Endothelial cell (in vitro differentiated cells): ENCODE results near the gene EPS8L3. TPM values are rescaled to one million over a fixed set of nuclear protein-coding genes. Genes with fewer than 3 reads are reported as not detected.

Experiments used
- DNase-seq: peaks from one replicate; pipeline ENCODE4 v3.0.0; 2021; ENCODE audit warnings: low spot score
- H3K27ac Mint-ChIP-seq: one replicate; pipeline ENCODE4 v1.8.0; 2021; ENCODE audit warnings: mixed read lengths, inconsistent platforms; ENCODE audit not compliant: unreplicated experiment
- H3K27me3 Mint-ChIP-seq: one replicate; pipeline ENCODE4 v1.8.0; 2021; ENCODE audit warnings: mild to moderate bottlenecking, moderate library complexity, mixed read lengths, inconsistent platforms; ENCODE audit not compliant: unreplicated experiment
- H3K36me3 Mint-ChIP-seq: one replicate; pipeline ENCODE4 v1.8.0; 2021; ENCODE audit warnings: mild to moderate bottlenecking, low read depth, mixed read lengths, inconsistent platforms; ENCODE audit not compliant: unreplicated experiment
- H3K4me1 Mint-ChIP-seq: one replicate; pipeline ENCODE4 v1.8.0; 2021; ENCODE audit warnings: mild to moderate bottlenecking, mixed read lengths, inconsistent platforms; ENCODE audit not compliant: unreplicated experiment
- H3K4me3 Mint-ChIP-seq: one replicate; pipeline ENCODE4 v1.8.0; 2021; ENCODE audit warnings: mild to moderate bottlenecking, mixed read lengths, inconsistent platforms; ENCODE audit not compliant: unreplicated experiment
- H3K9me3 Mint-ChIP-seq: one replicate; pipeline ENCODE4 v1.8.0; 2021; ENCODE audit warnings: mixed read lengths, inconsistent platforms; ENCODE audit not compliant: unreplicated experiment
- CTCF ChIP-seq: fragments of 200-600 bp; sonication (generic); IDR thresholded peaks from one replicate; pipeline ENCODE4 v1.5.0; 2021; ENCODE audit warnings: antibody characterized with exemption; ENCODE audit not compliant: unreplicated experiment
- total RNA-seq: library from RNA; stranded (reverse); fragmentation: NEBNext Ultra II Directional; extraction: Animal tissue kit (Norgen Biotek cat#: 25700); gene quantifications from one replicate; pipeline ENCODE4 v1.2.1, GENCODE V29; 2021; ENCODE audit not compliant: unreplicated experiment

EPS8L3 gene
- total RNA-seq, 1 donor from 2014 or later = not detected

DNA sequence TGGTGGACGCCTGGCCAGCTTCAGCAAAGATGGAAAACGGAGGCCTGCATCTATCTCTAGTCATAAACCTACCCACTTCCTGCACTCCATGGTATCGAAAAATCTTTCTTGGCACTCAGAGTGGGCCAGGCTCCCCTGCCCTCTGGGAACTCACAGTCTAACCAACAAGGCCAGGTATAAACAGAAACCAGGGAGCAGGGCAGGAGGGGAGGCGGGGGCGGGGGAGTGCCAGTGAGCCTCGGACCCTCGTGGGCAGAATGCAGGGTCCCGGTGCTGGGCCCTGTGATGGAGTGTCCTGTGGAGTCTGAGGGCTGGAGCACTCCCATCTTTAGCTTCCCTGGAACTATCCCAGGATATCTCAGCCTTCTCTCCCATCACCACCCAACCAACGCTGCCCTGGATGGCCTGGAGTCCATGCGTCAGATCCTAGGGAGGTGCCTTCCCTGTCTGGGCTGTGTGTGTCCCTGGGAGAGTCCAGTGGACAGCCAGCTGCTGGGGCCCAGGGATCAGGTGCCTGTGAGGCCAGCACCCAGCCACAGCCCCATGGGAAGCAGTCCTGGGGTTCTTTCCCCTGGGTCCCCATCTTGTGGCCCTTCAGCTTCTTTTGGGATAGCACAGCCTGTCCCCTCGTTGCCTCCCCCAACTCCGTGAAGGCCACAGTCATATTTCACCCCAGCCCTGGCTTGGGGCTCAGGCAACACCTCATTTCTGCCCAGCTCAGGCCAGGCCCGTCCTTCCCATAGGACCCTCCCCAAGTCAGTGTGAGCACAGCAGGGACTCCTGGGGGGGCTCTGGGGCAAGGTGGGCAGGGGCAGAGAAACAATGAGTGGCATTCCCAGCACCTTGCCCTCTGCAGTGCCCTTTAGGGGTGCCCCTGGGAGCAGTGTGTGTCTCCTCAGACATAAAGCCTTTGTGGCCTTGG is 1.1 kb upstream of the EPS8L3 start:
- Mint-ChIP-seq H3K4me3 (no peak overlapping the region), H3K36me3 (peaks cover 9% of the 10 kb centered on the region), H3K4me1 (peaks cover 20% of the 10 kb centered on the region), H3K9me3 (no peaks in the 10 kb centered on the region), H3K27ac (no peak overlapping the region), H3K27me3 (peaks cover 11% of the 10 kb centered on the region)
- no peak for DNase-seq
- TF ChIP-seq CTCF = no peak

DNA sequence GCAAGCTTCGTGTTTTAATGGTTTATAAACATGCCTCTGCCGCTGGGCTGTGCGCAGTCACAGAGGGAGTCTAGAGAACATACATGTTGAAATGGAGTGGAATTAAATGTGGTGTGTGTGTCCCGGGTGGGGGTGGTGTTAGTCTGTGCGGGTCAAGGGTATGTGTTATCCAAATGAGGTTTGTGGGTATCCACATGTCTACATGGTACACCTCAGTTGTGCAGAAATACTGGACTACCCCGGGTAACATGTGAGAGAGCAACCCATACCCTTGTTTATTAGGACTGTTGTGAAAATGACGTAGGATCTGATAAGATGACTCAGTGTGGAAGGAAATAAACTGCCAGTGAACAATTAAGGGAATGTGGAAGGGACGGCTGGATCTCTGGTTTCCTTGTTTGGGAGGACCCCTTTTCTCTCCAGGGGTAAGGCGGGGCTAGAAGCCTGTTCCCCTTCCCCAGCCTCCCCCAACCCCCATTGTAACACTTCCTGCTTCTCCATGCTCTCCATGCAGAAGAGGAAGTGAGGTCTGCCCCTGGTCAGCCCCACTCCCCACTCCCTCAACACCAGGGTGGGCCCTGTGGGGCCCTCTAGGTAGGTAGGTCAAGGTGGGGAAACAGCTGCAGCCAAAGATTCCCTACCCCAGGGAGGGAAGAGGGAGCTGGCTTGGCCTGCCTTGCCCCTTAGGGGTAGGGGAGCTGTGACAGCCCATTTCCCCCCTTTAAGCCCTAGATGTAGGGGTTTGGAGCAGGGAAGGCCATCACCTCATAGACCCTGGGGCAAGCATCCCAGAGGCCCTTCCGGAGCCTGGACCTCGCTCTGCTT is 690 bp downstream of the EPS8L3 start:
- DNase-seq = no peak
- peaks cover 12% of the 10 kb centered on the region for H3K27me3 Mint-ChIP-seq
- no peaks in the 10 kb centered on the region for H3K9me3 Mint-ChIP-seq
- H3K36me3 Mint-ChIP-seq = peaks cover 9% of the 10 kb centered on the region
- H3K4me3 Mint-ChIP-seq = peak overlapping the region; percentile 31
- TF ChIP-seq CTCF = no peak
- H3K27ac Mint-ChIP-seq = peak overlapping the region; percentile 88
- H3K4me1 Mint-ChIP-seq = peaks cover 20% of the 10 kb centered on the region

- H3K9me3 Mint-ChIP-seq = no peaks in the 10 kb centered on the region
- no peak overlapping the region for H3K27ac Mint-ChIP-seq
- no peak for DNase-seq
- H3K4me1 Mint-ChIP-seq = peaks cover 20% of the 10 kb centered on the region
- peak overlapping the region; percentile 1 for H3K4me3 Mint-ChIP-seq
- H3K27me3 Mint-ChIP-seq = peaks cover 12% of the 10 kb centered on the region
- no peak for TF ChIP-seq CTCF
- H3K36me3 Mint-ChIP-seq = peaks cover 9% of the 10 kb centered on the region
Observed at GRCh38 chr1:109762039-109762585, 1.6 kb downstream of the EPS8L3 start.

DNA sequence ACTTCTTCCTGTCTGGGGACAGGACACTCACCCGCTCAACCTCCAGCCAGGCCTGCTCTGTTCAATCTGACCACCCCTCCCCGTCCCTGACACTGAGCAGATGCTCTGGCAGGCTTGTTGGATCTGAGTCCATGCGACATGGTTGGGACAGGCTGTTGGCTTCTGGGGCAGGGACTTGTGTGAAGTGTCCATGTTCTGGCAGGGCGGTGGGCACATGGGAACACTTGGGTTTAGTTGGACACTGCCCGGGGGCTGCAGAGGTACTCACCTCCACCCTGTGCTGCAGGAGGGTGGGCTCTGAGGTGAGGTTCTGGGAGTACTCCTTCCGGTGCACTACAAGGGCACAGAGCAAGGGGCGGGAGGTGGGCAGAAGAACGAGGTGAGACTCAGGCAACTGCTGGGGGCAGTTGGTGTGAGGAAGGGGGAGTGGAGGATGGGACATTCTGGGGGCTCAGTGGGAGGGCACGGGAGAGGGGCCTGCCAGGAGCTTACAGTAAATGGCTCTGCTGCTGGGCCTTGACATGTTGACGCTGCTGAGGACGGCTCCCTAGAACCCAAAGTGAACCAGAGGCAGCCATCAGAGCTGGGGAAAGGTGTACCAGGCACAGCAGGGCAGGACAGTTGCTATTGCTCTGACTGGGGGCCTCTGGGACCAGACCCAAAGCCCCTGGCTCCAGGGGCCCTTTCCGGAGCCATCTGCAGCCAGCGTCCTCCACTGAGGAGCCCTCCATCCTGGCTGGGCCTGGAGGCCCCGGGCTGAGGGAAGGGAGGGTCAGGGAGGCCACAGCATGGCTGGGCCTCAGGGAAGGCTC is 2.3 kb downstream of the EPS8L3 start:
- Mint-ChIP-seq H3K36me3 (peaks cover 9% of the 10 kb centered on the region), H3K27ac (no peak overlapping the region), H3K4me1 (peaks cover 20% of the 10 kb centered on the region), H3K4me3 (no peak overlapping the region), H3K9me3 (no peaks in the 10 kb centered on the region), H3K27me3 (peaks cover 12% of the 10 kb centered on the region)
- no peak for TF ChIP-seq CTCF
- no peak for DNase-seq
